Fibroblast of lung (primary cell): ENCODE results near the gene RNF115.
"Not testable (repeated sequence)": the region's sequence is repeated elsewhere in the genome, so short reads cannot be mapped to it uniquely, and the experiment has no call there.

Experiments used
- EZH2 ChIP-seq: IDR thresholded peaks from 2 replicates; pipeline ENCODE4 v1.5.1; 2012; ENCODE audit warnings: low read length, control low read depth, mild to moderate bottlenecking; ENCODE audit errors: missing control alignments
- TF ChIP-seq, protein P1 (sequence below), 2 donors: IDR thresholded peaks in 1 of 2; conservative IDR thresholded peaks in 1 of 2; 1 replicate in 1 of 2; 2 replicates in 1 of 2; pipeline ENCODE4 v1.5.1; 2011 to 2012; ENCODE audit warnings: low read length in 2 of 2, control low read depth in 1 of 2, inconsistent platforms in 1 of 2, low read depth in 1 of 2, mild to moderate bottlenecking in 1 of 2

DNA sequence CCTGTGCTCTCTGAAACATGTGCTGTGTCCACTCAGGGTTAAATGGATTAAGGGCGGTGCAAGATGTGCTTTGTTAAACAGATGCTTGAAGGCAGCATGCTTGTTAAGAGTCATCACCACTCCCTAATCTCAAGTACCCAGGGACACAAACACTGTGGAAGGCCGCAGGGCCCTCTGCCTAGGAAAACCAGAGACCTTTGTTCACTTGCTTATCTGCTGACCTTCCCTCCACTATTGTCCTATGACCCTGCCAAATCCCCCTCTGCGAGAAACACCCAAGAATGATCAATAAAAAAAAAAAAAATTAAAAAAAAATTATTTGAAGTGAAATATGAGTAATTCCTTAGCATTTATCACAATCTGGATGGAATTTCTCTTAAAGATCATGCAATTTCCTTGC lies 58.8 kb downstream of the RNF115 start:
- TF ChIP-seq EZH2, result not testable (repeated sequence)
- TF ChIP-seq, protein P1, sequence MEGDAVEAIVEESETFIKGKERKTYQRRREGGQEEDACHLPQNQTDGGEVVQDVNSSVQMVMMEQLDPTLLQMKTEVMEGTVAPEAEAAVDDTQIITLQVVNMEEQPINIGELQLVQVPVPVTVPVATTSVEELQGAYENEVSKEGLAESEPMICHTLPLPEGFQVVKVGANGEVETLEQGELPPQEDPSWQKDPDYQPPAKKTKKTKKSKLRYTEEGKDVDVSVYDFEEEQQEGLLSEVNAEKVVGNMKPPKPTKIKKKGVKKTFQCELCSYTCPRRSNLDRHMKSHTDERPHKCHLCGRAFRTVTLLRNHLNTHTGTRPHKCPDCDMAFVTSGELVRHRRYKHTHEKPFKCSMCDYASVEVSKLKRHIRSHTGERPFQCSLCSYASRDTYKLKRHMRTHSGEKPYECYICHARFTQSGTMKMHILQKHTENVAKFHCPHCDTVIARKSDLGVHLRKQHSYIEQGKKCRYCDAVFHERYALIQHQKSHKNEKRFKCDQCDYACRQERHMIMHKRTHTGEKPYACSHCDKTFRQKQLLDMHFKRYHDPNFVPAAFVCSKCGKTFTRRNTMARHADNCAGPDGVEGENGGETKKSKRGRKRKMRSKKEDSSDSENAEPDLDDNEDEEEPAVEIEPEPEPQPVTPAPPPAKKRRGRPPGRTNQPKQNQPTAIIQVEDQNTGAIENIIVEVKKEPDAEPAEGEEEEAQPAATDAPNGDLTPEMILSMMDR (conservative IDR thresholded peaks at IDR 0.05 in 1 of 2, IDR thresholded peaks at IDR 0.05 in 1 of 2; ENCODE audit: low read depth in 1 of 2, low read length in 2 of 2), result not testable (repeated sequence)
